Measurements from ENCODE around the gene GLMN. TPM values are rescaled to one million over a fixed set of nuclear protein-coding genes. Genes with fewer than 3 reads are reported as not detected.

Gene GLMN
- total and polyA plus RNA-seq, 5 donors, result 6.3 to 6.9 (median 6.9) TPM

Other genes starting within 250 kb of the GLMN start
- not detected for gene SETSIP, start 223.6 kb downstream of the GLMN start, total RNA-seq
- not detected for gene SETSIP, start 223.6 kb downstream of the GLMN start, polyA plus RNA-seq
- gene BTBD8, start 218.6 kb downstream of the GLMN start, total RNA-seq, result 1 to 10 TPM; 2.7 to 6.2 (median 5.3) TPM
- 1.5 TPM for gene BTBD8, start 218.6 kb downstream of the GLMN start, polyA plus RNA-seq
- not detected for gene C1orf146, start 81.1 kb downstream of the GLMN start, total RNA-seq
- not detected for gene C1orf146, start 81.1 kb downstream of the GLMN start, polyA plus RNA-seq
- 10 to 100 TPM; 23.0 to 31.1 (median 27.3) TPM for gene RPAP2, start 72 bp upstream of the GLMN start, total RNA-seq
- gene RPAP2, start 72 bp upstream of the GLMN start, polyA plus RNA-seq, result 9.0 TPM
- under 1 TPM in 3 of 4 donors, not detected in 1; 0.29 to 0.59 (median 0.45) TPM for gene GFI1, start 187.9 kb upstream of the GLMN start, total RNA-seq
- 0.18 TPM for gene GFI1, start 187.9 kb upstream of the GLMN start, polyA plus RNA-seq